SK-N-MC (cell line): ENCODE measurements around the gene NYAP1.

Experiments used
- EZH2 ChIP-seq: fragments of 200-600 bp; sonication (generic); IDR thresholded peaks from one replicate; pipeline ENCODE4 v1.6.1; 2017; ENCODE audit warnings: antibody characterized with exemption
- FOXP2 ChIP-seq: optimal IDR thresholded peaks from 2 replicates; pipeline ENCODE3; 2011; ENCODE audit warnings: mild to moderate bottlenecking, moderate library complexity; ENCODE audit not compliant: insufficient read depth; ENCODE audit errors: extremely low read length, control extremely low read depth
- POLR2AphosphoS5 ChIP-seq: IDR thresholded peaks from 2 replicates; pipeline ENCODE4 v1.6.1; 2012; ENCODE audit warnings: mild to moderate bottlenecking, low read depth, low read length, borderline replicate concordance

DNA sequence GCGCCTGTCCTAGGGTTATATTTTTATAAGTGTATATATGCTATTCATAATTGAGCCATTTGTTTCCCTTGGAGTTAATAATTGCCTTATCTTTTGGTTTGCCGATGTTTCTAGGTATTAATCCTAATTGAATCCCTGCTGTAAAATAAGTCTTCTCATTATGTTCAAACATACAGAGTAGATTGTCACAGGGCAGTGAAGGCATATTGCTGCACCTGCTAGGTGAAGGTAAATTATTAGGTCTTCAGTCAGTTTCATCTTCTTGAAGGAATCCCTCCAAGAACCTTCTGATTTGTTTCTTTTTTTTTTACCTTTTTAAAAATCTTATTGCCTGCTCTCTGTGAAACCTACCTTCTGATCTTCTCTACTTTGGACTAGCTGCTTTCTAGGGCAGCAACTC is 37.3 kb downstream of the NYAP1 start:
- TF ChIP-seq EZH2 = no peak
- TF ChIP-seq POLR2AphosphoS5 = no peak
- no peak for TF ChIP-seq FOXP2
